DMS 273 (cell line): ENCODE measurements around the gene PCNT.
"Not testable (repeated sequence)": the region's sequence is repeated elsewhere in the genome, so short reads cannot be mapped to it uniquely, and the experiment has no call there.

Experiments
- DNase-seq: peaks from one replicate; lab custom pipeline; 2025; ENCODE audit not compliant: unreplicated experiment; lab: John Stamatoyannopoulos, UW

Gene PCNT

DNA sequence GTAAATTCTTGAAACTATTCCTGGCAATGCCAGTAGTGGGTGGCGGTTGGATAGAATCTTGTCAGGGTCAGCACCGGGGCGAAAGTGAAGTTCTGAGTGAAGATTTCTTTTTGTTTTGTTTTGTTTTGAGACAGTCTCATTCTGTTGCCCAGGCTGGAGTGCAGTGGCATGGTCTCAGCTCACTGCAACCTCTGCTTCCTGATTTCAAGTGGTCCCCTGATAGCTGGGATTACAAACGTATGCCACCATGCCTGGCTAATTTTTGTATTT, 33.3 kb downstream of the PCNT start:
- no peak for DNase-seq

DNA sequence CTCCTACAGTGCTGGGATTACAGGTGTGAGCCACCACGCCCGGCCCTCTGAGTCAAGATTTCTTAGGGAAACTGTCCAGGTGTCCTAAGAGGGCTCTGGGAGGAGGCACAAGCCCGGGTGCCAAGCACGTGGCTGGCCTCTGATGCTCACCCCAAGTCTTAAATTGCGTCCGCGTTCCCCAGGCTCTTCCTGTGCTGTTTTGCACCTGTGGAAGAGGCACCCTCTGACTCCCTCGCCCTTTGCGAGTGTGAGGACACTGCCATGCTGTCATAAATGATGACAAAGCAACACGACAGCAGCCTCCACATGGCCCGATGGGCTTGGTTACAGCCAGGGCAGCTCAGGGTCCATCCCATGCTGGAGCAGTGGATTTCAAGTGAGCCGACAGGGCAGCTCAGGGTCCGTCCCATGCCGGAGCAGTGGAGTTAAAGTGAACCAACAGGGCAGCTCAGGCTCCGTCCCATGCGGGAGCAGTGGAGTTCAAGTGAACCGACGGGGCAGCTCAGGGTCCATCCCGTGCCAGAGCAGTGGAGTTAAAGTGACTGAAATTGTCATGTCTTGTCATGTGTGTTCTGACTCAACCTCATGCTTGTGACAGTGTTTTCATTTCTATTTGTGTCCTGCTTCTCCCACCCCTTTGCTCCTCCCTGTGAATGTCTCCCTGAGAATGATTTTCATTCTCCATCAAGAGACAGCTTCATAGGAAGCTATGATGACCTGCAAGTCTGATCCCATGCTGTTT, 33.9 kb downstream of the PCNT start:
- no peak for DNase-seq

DNA sequence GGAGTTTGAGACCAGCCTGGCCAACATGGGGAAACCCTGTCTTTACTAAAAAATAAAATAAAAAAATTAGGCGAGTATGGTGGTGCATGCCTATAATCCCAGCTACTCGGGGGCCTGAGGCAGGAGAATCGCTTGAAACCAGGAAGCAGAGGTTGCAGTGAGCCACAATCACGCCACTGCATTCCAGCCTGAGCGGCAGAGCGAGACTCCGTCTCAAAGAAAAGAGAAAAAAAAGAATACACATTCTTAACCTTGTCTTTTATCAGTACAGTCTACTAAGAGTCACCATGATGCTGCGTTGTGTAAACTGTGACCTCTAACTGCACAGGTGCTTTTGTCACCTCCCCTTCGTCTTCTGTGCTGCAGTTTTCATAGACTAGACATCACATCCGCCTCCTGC, 37.2 kb downstream of the PCNT start:
- no peak for DNase-seq

DNA sequence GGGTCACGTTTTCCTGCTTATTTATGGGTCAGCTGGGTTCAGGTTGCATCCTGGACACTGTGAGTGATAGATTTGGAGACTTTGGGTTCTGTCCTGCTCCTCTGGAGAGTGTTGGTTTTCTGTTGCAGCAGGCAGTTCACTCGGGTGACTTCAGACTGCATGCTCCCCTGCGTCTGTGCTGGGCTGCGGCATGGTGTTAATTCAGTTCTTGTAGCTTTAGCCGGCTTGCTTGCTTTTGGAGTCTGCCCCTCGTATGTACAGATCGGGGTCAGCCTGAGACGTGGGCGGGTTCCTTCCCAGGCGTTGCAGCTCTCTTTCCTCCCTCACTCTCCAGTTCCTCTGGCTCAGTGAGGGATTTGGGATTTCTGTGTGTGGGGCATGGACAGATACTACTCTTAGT, 38.0 kb downstream of the PCNT start:
- no peak for DNase-seq

DNA sequence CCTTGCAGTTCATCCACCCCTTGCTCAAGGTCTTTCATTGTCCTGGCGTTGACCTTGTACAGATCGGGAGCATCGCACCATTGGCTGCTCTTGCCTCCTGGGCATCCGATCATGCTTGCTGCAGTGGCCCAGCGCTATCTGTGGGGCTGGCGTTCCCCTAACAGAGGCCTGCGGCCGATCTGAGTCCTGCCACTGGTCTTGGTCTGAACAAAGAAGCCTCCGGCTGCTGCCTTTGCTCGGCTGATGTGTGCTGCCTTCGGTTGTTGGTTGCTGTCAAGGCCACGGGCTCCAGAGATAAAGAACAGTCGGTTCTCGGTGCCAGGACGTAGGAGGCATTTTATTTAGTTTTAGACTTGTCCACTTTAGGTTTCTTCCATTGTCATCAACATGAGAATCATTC, 39.0 kb downstream of the PCNT start:
- DNase-seq, result no peak

DNA sequence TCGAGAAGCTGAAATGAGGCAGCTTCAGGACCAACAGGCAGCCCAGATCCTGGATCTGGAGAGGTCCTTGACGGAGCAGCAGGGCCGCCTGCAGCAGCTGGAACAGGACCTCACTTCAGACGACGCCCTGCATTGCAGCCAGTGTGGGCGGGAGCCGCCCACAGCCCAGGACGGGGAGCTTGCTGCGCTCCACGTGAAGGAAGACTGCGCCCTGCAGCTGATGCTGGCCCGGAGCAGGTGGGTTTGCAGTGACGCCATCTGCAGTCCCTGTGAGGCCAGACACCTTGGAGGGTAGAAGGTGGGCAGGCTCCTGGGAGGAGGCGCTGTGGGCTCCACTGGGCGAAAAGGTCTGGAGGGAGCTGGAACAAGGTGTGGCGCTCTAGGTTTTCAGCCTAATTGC, 39.7 kb downstream of the PCNT start:
- no peak for DNase-seq

DNA sequence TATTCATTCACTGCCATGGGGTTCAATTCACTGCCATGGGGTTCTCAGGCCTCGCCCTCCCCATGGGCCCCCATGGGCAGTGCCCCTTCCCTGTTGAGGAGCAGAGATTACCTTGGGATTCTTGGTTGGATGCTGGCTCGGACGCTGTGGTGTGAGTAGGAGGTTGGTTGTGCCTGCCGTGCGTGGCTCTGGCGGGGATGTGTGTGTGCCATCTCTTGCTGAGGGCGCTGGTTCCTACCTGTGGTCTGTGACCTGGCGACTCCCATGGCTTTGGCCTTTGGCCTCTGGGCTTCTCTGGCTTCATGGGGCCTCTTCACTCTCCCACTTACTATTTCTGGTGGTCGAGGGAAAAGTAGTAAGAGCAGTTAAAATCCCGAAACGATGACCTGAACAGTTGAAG, 42.1 kb downstream of the PCNT start:
- no peak for DNase-seq

DNA sequence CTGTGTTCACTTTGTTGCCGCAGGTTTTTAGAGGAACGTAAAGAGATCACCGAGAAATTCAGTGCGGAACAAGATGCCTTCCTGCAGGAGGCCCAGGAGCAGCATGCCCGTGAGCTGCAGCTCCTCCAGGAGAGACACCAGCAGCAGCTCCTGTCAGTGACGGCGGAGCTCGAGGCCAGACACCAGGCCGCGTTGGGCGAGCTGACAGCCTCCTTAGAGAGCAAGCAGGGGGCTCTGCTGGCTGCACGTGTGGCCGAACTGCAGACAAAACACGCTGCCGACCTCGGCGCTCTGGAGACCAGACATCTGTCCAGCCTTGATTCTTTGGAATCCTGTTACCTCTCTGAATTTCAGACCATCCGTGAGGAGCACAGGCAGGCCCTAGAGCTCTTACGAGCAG, 42.6 kb downstream of the PCNT start:
- DNase-seq, result no peak

DNA sequence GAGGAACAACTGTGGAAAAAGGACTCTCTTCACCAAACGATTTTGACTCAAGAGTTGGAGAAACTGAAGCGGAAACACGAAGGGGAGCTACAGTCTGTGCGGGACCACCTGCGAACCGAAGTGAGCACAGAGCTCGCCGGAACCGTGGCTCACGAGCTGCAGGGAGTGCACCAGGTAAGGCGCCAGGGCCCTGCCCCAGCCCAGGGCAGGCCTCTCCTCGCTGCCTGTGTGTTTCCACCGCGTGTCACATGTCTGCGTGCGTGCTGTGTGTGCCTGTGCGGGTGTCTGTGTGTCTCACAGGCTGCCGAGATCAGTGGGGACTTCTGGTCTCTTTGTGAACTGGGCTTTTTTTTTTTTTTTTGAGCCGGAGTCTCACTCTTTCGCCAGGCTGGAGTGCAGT, 43.0 kb downstream of the PCNT start:
- no peak for DNase-seq

DNA sequence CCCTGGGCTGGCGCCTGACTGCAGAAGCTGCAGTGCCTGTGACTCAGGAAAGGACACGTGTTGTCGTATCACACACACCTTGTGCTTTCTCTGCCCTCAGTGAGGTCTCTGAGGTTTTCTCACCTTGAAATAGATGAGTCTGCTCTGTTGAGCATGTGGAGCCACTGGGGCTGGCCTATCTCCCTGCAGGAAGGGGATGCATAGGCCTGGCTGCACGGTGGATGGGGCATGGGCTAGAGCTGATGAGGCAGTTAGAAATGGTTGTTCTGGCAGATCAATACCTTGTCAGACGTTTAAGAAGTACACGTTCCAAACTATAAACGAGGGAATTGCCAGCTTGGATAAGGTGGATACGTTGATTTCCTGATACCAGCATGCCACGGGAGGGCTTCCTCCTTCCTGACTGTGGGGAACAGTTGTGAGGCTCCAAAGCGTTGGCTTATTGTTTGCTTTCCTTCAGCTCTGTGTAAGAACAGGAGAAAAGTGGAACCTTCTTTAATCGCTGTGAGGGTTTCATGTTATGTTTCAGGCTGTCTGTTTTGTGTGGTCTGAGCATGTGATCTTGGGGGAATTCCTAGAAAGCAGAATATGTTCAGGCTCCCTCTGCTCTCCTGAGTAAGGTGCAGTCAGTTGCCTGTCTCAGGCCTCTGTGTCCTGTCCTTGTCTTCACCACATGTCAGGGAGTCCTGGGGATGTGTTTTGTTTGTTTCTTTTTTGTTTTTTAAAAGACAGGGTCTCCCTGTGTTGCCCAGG, 44.8 kb downstream of the PCNT start:
- no peak for DNase-seq

DNA sequence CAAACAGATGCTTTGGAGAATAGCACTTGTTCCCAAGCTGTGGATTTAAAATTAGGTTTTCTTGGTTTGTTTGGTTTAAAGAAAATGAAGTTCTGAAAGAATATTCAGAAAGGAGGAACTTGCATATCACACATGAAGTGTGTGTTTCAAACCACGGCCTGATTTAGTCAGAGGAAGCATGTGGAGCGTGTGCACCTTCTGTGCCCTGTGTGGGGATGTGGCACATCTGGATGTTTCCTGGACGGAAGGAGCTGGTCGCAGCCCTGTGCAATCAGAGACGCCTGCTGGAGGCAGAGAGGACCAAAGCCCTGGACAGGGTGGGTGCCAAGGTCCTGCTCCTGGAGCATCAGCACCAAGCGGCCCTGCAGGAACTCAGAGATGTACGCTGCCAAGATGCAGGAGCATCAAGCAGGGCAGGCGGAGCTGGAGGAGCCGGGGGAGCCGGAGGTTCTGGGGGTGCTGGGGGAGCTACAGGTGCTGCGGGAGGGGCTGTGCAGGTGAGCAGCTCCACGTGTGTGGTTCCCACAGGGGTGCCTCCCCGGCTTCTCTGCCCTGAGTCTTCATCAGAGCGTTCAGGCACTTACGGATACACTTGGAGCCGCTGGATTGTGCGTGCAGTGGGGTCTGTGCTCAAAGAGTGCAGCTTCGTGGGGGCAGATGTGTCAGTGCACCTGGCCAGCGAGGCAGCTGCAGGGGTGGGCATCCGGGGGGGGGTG, 45.7 kb downstream of the PCNT start:
- no peak for DNase-seq

DNA sequence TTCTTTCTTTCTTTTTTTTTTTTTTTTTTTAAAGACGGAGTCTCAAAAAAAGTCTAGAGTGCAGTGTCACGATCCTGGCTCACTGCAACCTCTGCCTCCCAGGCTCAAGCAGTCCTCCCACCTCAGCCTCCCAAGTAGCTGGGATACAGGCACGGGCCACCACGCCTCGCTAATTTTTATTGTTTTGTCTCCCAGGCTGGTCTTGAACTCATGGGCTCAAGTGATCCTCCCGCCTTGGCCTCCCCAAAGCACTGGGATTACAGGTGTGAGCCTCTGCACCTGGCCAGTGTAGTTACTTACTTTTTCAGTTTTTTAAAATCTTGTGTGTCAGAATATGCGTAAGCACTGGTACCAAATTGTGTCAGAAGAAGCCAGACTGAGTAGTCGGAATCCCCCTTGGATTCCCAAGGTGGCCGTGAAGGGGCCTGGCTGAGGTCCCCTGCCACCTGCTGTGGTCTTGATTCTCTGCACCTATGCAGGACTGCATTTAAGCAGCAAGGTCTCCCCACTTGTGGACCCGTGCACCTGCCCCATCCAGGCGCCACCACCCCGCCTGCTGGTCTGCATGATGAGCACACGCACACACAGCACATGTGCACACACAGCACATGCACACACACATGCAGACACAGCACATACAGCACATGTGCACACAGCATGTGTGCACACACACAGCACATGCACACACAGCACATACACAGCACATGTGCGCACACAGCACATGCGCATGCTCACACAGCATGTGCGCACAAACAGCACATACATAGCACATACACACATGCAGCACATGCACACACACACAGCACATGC, 47.5 kb downstream of the PCNT start:
- DNase-seq, result no peak

DNA sequence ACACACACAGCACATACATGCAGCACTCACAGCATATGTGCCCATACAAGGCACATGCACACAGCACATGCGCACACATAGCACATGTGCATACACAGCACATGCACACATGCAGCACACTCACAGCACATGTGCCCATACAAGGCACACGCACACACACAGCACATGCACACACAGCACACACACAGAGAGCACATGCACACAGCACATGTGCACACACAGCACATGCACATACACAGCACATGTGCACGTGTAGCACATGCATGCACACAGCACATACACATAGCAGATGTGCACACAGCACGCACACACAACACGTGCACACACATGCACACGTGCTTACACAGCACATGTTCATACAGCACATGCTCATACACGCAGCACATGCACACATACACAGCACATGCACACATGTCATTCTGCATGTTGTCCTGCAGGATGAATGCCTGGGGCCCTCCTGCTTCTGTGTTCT, 48.1 kb downstream of the PCNT start:
- no peak for DNase-seq

DNA sequence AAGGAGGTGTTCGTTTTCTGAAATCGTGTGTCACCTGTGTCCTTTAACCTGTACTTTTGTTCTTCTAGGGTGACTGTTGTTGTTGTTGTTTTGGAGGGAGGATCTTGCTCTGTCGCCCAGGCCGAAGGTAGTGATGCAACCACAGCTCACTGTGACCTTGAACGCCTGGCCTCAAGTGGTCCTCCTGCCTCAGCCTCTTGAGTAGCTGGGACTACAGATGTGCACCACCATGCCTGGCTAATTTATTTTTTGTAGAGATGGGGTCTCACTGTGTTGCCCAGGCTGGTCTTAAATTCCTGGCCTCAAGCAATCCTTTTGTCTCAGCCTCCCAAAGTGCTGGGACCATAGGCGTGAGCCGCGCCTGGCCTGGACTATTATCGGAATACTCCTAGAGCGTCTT, 49.0 kb downstream of the PCNT start:
- DNase-seq, result not testable (repeated sequence)

DNA sequence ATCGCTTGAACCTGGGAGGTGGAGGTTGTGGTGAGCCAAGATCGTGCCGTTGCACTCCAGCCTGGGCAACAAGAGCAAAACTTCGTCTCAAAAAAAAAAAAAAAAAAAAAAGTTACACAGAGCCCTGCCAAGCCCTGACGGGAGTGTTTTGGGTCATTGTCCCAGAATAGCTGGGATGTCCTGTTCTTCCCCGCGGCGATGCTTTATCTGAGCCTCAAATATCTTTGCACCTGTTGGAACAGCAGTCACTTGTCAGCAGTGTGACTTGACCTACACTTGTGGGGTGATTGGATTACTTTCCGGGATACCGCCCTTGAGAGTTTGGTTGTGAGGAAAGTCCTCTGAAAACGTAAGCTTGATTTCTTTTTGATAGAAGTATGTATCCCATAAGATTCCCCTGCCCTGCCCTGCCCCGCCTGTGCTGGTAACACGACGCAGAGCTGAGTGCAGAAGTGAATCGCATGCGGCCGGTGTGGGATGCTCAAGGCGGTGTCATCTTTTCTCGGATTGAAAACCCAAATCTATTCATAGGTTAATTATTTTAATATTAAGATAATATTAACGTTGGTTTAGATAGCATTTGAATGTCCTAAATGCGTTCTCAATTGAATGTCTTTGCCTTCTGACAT, 50.9 kb downstream of the PCNT start:
- no peak for DNase-seq

DNA sequence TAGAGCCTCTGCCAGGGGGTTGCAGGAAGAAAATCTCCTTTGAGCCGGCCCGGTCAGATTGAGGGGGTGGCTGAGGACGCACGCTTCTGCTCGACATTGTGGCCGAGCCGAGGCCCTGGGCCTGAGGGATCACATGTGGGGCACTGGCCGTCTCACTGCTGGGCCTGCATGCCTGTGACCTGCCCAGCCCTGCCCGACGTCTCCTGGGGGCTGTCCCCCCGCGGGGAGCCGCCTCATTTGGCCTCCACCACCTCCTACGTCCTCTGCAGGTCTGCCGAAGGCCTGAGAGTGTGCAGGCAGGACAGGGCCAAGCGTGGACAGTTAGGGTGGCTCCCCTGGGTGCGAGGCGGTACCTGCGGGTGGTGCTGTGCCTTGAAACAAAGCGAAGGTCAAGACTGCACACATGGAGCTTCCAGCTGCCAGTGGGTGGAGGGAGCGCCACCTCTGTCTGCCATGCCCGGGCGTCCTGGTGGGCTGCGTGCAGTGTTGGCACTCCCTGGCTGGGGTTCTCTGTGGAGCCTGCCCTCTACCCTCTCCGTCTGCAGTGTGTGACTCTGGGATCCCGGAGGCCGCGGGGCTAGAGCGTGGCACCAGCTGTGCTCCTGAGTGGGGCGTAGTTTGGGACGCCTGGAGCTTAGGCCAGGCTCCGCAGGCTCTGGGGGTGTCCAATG, 51.7 kb downstream of the PCNT start:
- DNase-seq, result no peak

DNA sequence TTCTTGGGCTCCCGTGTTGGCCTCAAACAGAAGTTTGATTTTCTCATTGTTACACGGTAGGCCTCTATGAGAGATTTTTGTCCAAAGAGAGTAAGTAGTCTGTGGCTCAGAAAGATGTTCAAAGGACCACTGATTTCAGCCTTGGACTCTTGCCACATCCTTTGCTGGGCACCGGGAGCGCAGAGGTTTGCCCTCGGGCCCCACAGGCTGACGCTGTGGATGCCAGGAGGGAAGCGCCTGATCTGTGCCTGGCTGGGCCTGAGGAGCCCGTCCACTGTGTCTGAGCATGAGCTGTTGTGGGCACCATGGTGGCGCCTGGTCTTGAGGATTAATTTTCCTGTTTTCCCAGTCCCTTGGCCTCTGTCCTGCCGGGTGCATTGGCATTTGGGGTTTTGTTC, 52.3 kb downstream of the PCNT start:
- DNase-seq, result no peak

DNA sequence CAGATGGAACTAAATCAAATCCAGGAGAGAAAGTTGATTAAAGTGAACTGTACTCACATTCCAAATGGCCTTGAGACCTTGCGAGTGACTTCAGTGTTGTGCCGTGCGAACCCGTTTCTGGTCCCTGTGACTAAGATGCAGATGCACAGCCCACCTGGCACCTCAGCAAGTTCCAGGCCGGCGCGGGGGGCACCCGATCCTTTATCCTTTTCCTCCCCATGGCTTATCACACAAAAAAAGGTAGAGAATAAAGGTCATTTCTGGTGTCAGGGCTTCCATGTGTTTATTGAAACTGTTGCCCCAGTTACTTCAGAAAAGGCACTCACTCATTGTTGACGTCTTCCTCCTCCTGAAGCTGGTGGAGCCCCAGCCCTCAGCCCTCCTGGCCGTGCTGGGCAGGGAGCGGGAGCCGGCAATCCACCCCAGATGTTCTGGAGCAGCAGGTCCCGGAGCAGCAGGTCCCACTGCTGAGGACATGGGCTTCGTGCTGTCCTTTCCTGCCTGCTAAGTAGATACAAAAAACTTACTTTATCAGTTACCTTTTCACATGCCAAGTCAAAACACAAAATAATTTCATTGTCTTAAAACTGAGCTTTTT, 53.0 kb downstream of the PCNT start:
- no peak for DNase-seq

DNA sequence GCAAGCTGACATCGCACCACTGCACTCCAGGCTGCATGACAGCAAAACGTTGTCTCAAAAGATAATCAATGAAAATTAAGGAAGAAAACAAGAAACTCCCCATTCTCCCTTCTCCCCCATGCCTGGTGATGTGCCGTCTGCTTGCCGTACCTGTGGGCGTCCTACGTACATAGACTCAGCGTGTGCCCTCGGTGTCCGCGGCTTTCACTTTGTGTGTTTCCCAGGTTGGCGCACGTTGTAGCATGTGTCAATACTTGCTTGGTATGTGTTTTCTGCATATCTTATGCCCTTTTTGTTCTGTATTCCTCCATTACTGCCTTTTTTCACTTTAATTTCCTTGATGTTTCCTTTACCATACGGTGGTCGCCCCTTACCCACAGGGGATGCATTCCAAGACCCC, 53.8 kb downstream of the PCNT start:
- no peak for DNase-seq

DNA sequence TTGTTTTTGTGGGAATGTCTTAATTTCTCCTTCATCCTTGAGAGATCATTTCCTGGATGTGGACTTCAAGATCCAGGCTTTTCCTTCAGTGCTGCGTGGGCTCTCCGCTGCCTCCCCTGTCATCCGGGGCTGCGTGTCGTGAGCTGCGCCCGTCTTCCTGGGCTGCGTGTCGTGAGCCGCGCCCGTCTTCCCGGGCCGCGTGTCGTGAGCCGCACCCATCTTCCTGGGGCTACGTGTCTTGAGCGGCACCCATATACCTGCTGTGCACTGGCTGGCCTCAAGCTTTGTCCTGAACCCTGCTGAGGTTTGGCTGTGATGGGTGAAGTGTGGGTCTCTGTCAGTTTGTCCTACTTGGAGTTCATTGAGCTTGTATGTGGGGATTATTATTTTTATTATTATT, 55.1 kb downstream of the PCNT start:
- no peak for DNase-seq
